Right ventricle myocardium inferior (tissue), 1 donor: Measurements from ENCODE around the gene BEAN1. TPM values are rescaled to one million over a fixed set of nuclear protein-coding genes. Genes with fewer than 3 reads are reported as not detected.
A peak's percentile ranks its signal among the peaks of the same experiment; 100 is the strongest.

Source experiments
- ATAC-seq: fragments of 200-7000 bp; cut with Tn5 transposase; one replicate; pipeline ENCODE4 v1.9.1; 2020; ENCODE audit warnings: mild to moderate bottlenecking, moderate library complexity
- DNase-seq: peaks from one replicate; pipeline ENCODE4 v3.0.0; 2021; ENCODE audit errors: missing footprints
- intact Hi-C: fragments of 100-400 bp; cut with DNase I; formaldehyde crosslinking; loops from one replicate; pipeline ENCODE4 v1.11.0; 2022
- total RNA-seq: library from RNA; stranded (reverse); fragmentation: NEBNext Ultra II Directional; extraction: Animal tissue kit (Norgen Biotek cat#: 25700); gene quantifications from one replicate; pipeline ENCODE4 v1.2.1, GENCODE V29; 2021
- donor health status: DM: no; HTN: yes; CAD: no; lungs with severe emphysema.

BEAN1 gene
- total RNA-seq, 1 donor from 2014 or later, result 2.4 TPM

DNA sequence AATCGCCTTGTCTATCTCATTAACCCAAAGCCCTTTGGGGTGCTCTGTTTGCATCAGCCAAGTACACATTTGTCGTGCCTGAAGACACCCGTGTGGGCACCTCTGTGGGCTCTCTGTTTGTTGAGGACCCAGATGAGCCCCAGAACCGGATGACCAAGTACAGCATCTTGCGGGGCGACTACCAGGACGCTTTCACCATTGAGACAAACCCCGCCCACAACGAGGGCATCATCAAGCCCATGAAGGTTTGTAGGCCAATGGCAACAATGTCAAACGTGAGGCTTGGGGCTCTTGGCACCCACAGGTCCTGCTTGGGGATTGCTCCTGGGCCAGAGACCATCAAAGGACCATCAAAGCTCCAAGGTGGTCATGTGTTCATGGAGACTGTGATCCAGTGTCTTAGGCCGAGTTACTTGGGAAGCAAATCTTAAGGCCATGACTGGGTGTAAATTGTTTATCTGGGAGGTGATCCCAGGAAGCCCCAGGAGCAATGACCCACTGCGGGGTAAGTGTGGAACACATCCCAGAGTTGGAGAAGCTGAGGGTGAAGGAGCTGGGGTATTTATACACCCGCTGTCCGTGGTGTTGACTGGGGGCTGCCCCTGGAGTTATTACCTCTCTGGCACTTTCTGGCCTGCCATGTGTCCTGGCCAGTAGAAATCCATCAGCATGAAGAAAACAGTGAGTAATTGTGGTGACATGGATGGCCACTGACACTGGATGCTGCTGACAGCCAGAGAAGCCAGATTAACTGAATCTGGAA lies 36.6 kb upstream of the BEAN1 start:
- intact Hi-C loops, result no loop called here
- DNase-seq, result no peak
- no peak for ATAC-seq

DNA sequence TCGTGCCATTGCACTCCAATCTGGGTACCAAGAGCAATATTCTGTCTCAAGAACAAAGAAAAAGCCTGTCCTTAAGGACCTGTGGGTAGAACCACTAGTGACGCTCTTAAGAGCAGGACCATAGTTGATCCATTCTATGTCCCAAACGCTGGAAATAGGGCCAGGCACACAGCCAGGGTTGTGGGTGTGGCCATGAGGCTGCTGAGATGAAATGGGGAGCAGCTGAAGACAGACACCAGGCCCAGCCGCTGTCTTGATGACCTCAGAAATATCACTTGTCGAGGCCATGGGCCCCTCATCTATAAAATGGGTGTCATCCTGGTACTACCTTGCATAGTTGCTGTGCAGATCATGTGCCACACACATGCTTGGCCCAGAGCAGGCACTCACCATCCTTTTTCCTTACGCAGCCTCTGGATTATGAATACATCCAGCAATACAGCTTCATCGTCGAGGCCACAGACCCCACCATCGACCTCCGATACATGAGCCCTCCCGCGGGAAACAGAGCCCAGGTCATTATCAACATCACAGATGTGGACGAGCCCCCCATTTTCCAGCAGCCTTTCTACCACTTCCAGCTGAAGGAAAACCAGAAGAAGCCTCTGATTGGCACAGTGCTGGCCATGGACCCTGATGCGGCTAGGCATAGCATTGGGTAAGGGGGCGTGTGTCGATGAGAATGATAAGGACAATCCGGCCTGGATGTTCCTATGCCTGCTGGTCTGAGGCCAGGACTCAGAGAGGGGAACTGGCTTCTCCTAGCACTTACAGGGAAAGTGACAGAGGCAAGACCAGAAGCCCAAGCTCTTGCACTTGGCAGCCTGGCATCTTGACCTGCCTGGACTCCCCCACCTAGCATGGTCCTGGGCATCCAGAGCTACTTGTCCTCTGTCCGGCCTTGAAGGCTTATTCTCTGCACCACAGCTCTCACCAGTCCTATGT lies 35.1 kb upstream of the BEAN1 start:
- no peak for ATAC-seq
- peak; percentile 75 for DNase-seq
- intact Hi-C loops, result no loop called here

DNA sequence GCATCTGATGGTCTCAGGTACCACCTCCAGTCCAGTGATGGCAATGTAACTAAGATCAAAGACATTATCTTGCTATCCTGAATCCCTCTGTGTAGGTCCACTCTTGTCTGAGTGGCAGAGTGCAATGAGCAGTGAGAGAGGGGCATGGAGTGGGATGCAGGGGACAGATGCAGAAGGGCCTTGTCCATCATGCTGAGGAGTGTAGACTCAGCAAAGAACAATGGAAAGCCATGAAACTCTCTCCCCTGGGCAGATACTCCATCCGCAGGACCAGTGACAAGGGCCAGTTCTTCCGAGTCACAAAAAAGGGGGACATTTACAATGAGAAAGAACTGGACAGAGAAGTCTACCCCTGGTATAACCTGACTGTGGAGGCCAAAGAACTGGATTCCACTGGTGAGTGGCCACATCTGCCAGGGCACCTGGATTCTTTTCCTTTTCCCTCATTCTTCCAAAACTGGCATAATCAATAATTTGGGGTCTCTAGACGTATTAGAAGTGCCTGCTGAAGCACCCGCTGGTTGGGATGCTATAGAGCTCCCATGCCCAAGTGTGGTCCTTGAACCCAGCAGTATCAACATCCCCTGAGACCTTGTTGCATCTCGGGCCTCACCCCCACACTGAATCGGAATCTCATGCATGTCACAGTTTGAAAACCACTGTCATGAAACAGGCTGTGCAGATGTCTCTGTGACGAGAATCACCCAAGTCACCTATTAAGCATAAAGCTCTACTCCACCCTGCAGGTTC lies 31.1 kb upstream of the BEAN1 start:
- intact Hi-C loops, result no loop called here
- no peak for DNase-seq

DNA sequence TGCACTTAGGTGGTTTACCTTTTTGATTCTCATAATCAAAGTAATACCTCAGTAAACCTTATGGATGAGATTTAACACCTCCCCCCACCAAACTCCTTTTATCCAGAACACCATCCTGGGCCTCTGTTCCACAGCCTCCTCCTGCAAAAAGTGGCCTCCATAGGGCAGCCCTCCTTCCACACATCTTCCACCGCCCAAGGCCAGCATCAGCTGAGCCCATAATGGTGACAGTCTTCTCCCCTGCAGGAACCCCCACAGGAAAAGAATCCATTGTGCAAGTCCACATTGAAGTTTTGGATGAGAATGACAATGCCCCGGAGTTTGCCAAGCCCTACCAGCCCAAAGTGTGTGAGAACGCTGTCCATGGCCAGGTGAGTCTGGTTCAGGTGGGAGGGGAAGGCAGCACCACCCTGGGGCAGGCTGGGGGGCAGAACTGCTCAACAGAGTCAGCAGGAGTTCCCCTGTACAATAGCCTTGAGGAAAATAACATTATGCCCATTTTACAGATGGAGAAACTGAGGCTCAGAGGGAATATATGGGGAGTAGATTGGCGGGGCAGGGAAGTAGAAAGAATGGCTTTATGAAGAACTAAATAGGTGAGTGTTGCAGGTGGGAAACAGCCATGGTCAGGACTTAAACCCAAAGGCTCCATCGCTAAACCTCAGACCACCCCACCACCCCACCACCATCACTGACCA lies 29.2 kb upstream of the BEAN1 start:
- DNase-seq (no peak), ATAC-seq (no peak)
- intact Hi-C loops, result no loop called here

More for the DNA sequence above, 31.1 kb upstream of the BEAN1 start:
- ATAC-seq, result no peak

DNA sequence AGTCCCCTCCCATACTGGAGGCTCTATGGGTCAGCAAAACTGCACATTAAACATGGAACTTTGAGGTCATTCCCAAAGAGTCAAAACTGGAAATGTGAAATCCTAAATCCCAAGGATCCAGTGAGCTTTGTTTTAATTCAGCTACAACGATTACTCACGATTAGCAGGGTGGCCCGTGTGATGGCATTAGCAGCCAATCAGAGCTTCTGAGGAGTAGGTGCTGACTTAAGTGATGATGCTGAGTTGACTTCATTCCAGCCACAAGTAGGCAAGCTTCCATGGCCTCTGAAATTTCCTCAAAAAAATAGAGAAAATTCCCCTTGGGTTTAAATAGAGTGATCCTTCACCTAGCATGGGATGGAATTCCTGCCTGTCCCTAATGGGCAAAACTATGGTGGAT lies 28.1 kb upstream of the BEAN1 start:
- no peak for ATAC-seq
- intact Hi-C loops, result no loop called here

DNA sequence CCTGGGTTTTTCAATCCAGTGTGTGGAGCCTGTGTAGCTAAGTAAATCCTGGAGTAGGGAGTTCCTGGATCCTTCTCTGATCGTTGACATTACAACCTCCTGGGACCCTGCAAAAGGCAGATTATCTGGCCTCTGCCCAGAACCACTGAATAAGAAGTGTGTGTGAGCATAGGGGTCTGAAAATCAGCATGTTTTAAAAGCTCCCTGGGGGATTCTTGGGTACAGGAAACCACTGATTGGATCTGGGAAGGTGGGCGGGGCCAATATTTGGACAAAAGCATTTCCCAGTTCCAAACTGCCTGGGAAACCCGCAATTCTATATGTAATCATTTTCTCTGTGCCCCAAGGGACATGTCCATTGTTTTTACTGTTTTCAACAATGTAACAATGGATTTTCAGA lies 27.2 kb upstream of the BEAN1 start:
- peak; percentile 69 for ATAC-seq
- no peak for DNase-seq

More for the DNA sequence above, 28.1 kb upstream of the BEAN1 start:
- no peak for DNase-seq

DNA sequence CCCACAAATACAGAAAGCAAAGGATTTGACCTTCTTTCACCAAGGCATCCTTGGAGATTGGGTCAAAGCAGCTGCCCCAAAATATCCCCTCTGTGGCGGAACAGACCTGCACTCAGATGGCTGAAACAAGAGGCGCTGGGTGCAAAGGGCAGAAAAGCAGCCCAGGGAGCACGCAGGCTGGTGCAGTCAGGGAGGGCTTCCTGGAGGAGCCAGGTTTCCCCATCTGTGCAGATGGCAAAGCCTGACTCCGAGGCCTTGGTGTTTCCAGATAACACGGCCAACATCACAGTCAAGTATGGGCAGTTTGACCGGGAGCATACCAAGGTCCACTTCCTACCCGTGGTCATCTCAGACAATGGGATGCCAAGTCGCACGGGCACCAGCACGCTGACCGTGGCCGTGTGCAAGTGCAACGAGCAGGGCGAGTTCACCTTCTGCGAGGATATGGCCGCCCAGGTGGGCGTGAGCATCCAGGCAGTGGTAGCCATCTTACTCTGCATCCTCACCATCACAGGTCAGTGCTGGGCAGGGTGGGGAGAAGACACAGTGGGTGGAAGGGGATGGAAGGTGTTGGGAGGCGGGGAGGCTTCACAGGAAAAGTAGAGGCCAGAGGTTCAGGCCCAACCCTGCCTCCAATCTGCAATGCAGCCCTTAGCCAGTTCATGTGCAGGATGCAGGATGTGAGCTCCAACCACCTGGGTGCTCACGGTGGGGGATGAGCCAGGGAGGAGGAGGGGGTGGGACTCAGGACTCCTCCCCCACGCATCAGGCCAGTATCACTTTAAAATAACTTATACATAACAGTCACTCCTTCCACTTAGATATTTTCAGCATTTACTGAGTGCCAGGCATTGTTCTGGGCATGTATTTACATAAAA lies 26.4 kb upstream of the BEAN1 start:
- no peak for DNase-seq
- no peak for ATAC-seq
- intact Hi-C loops, result loop anchor here (5.0 kb wide), 1 partner anchor 38 kb away; no protein-coding TSS in a partner anchor

More for the DNA sequence above, 27.2 kb upstream of the BEAN1 start:
- intact Hi-C loops, result loop anchor here (5.0 kb wide), 1 partner anchor 38 kb away; no protein-coding TSS in a partner anchor

DNA sequence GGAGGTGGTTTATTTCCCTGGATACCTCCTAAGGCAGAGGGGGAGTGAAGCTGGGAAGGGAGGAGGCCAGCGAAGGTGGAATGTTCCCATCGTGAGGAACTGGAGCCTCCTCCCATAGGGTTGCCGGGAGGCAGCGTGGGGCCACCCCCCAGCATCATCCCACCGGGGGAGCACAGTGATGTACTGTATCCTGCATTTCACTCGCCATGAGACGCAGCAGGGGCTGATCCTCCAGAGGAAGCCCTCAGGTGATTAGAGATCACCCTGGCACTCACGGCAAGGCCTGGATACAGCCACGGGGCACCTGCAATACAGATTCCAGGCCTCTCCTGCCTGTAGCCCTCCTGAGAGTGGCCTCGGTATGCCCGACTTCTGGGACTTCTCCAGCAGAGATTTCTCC lies 25.5 kb upstream of the BEAN1 start:
- ATAC-seq (no peak), DNase-seq (no peak)
- intact Hi-C loops, result loop anchor here (5.0 kb wide), 1 partner anchor 39 kb away; no protein-coding TSS in a partner anchor

DNA sequence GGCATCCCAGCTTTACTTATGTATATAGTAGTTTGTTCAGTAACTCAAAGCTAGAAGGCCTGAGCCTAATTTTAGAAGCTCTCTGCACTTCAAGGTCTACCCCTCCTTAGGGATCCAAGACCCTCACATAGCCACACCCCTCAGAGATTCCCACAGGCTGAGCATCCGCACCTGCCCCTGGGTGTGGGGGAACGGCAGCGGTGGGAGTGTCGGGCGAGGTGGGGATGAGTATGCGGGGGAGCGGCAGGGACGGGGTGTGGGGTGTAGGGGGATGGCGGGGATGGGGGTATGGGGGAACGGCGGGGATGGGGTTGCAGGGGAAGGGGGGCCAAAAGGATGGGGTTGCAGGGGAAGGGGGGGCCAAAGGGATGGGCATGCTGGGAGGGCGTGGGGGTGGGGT lies 24.9 kb upstream of the BEAN1 start:
- no peak for DNase-seq
- no peak for ATAC-seq

DNA sequence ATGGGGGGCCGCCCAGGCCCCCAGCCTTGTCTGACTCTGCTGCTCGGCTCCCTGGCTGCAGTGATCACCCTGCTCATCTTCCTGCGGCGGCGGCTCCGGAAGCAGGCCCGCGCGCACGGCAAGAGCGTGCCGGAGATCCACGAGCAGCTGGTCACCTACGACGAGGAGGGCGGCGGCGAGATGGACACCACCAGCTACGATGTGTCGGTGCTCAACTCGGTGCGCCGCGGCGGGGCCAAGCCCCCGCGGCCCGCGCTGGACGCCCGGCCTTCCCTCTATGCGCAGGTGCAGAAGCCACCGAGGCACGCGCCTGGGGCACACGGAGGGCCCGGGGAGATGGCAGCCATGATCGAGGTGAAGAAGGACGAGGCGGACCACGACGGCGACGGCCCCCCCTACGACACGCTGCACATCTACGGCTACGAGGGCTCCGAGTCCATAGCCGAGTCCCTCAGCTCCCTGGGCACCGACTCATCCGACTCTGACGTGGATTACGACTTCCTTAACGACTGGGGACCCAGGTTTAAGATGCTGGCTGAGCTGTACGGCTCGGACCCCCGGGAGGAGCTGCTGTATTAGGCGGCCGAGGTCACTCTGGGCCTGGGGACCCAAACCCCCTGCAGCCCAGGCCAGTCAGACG lies 24.4 kb upstream of the BEAN1 start:
- ATAC-seq (no peak), DNase-seq (no peak)
- intact Hi-C loops, result loop anchor here (5.0 kb wide), 1 partner anchor 40 kb away; no protein-coding TSS in a partner anchor

More for the DNA sequence above, 24.9 kb upstream of the BEAN1 start:
- intact Hi-C loops, result loop anchor here (5.0 kb wide), 1 partner anchor 40 kb away; no protein-coding TSS in a partner anchor

DNA sequence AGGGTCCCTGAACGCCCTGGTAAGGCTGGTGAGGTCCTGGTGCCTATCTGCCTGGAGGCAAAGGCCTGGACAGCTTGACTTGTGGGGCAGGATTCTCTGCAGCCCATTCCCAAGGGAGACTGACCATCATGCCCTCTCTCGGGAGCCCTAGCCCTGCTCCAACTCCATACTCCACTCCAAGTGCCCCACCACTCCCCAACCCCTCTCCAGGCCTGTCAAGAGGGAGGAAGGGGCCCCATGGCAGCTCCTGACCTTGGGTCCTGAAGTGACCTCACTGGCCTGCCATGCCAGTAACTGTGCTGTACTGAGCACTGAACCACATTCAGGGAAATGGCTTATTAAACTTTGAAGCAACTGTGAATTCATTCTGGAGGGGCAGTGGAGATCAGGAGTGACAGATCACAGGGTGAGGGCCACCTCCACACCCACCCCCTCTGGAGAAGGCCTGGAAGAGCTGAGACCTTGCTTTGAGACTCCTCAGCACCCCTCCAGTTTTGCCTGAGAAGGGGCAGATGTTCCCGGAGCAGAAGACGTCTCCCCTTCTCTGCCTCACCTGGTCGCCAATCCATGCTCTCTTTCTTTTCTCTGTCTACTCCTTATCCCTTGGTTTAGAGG lies 23.5 kb upstream of the BEAN1 start:
- intact Hi-C loops, result loop anchor here (5.0 kb wide), 1 partner anchor 41 kb away; no protein-coding TSS in a partner anchor

DNA sequence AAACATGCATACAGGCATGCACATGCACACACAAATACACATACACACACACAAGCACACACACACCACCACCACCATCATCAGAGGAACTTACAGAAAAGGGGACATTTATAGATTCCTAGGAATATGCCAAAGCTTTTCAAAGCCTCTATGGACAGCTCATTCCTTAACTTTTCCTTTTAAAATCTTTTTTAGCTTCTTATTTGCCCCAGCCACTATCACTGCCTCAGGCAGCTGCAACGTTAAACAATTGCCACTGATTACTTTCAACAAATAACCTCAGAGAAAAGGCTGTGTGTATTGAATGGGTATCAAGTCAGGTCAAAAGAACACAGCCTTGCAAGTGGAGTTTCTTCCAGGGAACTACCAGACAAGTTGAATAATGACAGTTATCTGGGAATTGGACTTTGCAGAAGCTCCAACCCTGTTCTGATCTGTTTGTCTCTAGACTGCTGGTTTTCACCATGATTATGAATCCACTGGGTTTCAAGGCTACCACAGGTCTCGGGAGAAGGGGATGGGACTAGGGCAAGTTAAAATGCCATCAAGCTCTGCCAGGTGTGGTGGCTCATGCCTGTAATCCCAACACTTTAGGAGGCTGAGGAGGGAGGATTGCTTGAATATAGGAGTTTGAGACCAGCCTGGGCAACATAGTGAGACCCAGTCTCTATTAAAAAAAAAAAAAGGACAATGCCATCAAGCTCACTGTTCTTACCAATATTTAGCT lies 21.9 kb upstream of the BEAN1 start:
- ATAC-seq (no peak), DNase-seq (no peak)
- intact Hi-C loops, result loop anchor here (5.0 kb wide), 2 partner anchors 202 to 462 kb away; no protein-coding TSS in a partner anchor

More for the DNA sequence above, 23.5 kb upstream of the BEAN1 start:
- no peak for ATAC-seq
- DNase-seq, result no peak

DNA sequence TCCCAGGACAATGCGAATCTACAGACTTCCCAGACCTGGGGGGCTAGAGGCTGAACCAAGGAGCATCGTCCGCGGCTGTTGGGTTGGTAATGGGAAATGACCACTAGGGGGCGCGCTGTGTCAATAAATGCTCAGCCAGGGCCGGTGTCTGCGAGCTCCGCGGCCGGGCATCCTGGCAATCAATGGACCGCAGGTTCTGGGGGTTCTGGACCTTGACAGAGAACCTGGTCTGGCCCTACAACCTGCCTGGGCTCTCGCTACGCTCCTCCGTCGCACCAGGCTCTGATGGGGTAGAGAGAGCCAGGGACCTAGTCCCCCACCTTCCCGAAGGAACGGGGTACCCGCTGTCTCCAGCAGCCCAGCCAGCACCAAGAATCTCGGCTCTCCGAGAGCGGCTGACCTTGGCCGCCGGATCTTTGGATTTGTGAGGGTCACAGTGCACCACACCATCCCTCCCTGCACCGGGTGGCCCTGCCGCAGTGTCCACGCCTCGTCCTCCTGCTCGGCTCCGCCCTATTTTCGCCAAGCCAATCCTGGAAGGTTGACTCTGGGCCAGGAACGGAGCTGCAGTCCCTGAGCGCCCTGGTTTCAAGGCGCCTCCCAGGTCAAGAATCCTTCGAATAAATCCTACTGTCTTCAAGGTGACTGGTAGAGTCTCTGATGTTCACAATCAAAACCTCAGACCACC lies 20.4 kb upstream of the BEAN1 start:
- ATAC-seq (peak; percentile 82), DNase-seq (peak; percentile 93)
- intact Hi-C loops, result loop anchor here (5.0 kb wide), 2 partner anchors 201 to 461 kb away; no protein-coding TSS in a partner anchor

DNA sequence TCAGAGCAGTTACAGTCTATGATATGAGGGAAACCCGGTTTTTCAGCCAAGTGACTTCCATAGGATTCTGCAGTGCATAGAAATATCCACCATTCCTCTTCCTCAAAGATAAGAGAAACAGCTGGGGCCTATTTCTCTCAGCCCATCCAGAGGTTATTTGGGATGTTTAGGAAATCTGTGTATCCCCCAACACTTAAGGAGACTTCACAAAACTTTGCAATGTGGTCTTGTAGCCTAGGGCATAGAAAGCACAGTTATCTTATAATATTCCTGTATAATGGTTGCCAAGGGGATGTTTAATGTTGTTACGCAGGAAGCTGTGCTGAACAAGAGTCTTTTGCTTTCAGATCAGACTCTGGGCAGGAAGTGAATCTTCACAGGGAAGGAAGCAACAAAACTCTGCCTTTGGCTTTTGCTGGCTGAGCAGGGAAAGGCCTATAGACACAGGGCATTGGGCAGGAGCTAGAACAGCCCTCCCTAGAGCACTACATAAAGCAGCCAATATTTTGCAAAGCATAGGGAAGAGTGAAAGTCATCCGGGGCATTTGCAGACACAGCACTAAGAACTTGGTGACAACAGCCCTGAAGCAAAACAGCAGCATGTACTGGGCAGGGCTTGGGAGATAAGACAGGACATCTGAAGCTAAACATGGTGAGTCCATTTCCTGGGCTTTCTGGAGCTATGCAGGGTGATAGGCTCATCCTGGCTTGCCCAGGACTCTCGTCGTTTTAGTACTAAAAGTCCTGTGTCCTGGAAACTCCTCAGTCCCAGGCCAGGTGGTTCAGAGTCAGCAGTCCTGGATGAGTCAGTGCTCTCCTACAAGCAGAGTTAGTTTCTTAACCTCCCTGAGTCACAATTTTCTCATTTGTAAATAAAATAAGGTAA lies 18.7 kb upstream of the BEAN1 start:
- DNase-seq, result no peak
- peak; percentile 91 for ATAC-seq
- intact Hi-C loops, result loop anchor here (1.0 to 5.0 kb wide), 3 partner anchors 75 to 459 kb away; no protein-coding TSS in a partner anchor
